GM15510 (cell line): ENCODE data around the gene TAGLN3.

Experiments used
- POLR2A ChIP-seq: IDR thresholded peaks from 3 replicates; pipeline ENCODE4 v1.6.1; 2011; ENCODE audit warnings: borderline replicate concordance; ENCODE audit not compliant: insufficient read length; ENCODE audit errors: extremely low read depth

TAGLN3 gene

DNA sequence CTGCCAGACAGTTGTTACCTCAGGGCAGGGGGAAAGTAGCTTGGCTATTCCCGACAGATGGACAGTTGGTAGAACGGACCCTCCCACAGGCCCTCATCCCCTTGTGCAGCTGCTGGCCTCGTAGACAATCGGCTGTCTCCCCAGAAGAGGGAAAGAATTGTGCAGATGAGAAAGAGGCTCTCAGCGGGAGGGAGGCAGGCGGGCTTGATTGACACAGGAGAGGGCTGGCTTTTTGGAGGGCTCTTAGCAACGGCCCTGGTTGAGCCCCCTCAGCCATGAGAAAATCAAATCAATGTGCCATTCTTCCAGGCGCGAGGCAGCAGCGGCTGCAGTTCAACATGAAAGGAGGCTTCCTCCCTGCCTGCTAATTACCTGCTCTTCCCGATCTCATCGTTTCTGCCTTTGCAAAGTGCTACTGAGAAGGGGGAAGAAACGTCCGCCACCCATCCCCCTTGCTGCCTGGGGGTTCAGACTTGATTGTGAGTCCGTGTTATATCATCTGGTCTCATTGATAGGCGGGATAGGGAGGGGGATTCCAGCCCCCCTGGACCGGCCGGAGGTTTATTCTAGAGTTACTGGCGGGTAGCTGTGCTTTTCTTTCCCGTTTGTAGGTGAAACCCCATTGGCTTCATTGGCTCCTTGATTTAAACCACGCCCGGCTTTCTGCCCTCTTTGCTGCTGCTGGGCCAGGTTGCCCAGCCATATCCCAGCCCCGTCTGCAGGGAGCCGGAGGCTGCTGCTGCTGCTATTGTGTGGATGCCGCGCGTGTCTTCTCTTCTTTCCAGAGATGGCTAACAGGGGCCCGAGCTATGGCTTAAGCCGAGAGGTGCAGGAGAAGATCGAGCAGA lies at the start of gene TAGLN3:
TSS of gene TAGLN3 (plus strand) at position 287 of the 848 bp plus-strand sequence. CDS start at position 788, 501 bp downstream.
- no peak for TF ChIP-seq POLR2A

DNA sequence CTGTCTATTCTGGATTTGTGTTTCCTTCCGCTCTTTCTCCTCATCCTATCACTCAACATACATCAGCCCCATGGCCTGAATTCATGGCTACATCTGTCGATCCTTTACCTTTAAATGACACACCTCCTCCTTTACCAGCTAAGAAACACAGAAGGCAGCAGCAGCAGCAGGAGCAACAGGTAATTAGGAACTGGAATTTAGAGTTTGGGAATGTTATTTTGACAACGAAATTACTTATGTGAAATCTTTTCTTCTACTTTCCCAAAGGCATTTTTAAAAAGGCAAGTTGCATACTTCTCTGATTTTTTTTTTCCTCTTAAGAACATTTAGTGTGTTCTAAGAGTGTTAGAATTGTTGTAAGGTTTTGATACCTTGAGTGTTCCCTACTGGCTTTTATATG lies 49.0 kb upstream of the TAGLN3 start:
- no peak for TF ChIP-seq POLR2A

DNA sequence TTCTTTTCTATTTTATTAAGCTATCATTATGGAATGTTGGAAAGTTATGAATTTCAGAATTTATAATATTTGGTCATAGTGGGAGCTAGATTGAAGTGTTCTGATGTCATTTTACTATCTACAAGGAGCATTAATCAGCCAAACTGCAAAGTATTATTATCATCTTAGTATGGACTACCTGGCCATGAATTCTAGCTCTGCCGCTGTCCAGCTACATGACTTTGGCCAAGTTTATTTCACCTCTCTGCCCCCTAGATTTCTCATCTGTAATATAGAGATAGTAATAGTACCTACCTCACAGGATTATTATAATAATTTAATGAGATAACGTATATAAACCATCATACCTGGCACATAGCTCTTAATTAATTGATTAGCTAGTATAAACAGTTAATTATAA lies 47.7 kb upstream of the TAGLN3 start:
- no peak for TF ChIP-seq POLR2A

DNA sequence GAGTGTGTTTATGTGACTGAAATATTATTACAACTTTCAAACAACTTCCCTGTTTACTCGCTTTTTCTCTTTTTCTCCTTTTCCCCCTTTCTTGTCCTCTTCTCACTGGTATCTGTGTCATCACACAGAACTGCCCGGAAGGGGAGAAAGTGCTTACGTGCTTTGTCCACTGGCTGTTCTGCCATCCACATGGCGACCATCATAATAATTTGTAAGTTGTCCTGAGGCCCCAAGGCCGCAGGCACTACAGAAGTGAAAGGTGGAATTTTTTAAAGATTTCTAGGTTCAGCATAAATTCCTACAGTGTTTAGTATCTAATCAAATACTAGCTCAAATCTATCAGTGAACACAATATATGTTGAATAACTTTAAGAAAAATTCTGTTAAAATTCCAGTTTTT lies 46.6 kb upstream of the TAGLN3 start:
- TF ChIP-seq POLR2A, result no peak

DNA sequence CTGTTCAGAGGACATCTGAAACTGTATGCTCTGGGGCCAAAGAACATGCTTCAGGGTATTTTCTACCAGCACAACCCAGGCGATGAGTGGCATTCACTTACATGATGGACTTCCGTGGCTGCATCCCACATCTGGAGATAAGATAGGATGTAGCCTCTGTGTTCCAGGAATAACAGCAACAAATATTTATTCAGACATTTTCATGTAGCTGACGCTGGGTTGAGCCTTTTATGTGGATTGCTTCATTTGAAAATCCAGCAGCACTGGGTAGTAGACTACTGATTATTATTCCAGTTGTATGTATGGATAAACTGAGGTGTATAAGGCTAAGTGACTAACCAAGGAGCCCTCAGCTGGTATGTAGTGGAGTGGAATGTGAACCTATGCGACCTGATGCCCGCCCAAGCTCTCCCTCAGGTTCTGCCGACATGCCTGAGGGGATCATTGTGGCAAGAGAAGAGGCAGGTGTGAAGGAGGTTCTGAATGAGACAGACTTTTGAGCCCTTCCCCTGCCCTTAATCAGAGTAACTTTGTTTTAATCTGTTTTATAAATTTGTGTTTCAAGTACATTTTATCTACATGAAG lies 45.8 kb upstream of the TAGLN3 start:
- no peak for TF ChIP-seq POLR2A

DNA sequence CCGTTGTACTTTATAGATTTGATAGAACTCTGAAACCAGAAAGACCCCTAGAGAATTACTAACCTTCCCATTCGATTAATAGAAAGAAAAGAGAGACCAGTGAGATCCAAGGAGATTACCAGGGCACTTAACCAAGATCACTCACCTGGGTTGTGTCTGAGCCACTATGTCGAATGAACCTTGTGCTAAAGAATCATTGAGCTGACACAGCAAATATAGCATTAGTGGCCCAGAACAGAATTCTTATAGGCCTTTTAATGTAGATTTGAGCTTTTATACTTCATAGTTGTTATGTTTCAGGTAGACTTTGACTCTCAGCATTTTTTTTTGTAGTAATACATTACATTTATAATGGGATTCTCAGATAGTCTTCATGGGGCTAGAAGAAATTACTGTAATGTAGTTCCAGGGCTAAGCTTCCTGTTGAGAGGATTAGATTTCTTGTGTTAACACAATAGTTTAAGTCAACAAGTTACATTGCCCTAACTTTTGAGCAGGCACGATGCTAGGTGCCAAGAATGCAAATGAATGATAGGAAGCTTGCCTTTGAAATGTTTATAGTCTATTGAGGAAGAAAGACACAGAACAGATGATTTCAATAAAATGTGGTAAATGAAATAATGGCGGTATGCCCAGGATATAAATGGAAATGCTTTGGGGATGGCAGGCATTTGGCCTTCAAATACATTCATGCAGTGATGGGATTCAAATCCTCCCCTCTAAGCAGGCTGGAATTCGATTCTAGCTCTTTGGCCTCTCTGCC lies 44.3 kb upstream of the TAGLN3 start:
- no peak for TF ChIP-seq POLR2A

DNA sequence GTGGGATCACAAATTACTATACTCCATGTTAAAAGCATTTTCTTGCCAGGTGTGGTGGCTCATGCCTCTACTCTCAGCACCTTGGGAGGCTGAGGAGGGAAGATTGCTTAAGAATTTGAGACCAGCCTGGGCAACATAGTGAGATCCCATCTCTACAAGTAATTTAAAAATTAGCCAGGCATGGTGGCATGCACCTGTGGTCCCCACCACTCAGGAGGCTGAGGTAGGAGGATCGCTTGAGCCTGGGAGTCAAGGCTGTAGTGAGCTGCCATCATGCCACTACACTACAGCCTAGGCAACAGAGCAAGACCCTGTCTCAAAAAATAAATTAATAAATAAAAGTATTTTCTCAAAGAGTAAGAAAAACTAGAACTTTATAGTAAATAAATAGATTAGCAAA lies 42.8 kb upstream of the TAGLN3 start:
- no peak for TF ChIP-seq POLR2A

DNA sequence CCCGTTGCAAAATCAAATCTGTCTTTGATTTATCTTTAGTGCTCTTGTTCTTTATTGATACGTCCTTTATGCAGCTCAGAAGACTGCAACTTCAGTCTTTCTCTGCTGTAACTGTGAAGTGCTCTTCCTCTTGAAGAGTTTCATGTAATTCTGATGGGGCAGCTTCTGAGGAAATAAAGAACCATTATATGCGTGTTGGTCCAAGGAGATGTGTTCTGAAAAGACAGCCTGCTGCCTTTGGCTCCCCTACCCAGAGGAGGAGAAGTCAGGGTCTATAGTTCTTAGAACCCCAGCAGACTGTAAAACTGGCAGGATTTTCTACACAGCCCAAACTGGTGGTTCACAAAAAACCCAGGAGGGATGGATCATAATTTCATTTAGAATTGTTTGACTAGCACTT lies 42.3 kb upstream of the TAGLN3 start:
- TF ChIP-seq POLR2A, result no peak

DNA sequence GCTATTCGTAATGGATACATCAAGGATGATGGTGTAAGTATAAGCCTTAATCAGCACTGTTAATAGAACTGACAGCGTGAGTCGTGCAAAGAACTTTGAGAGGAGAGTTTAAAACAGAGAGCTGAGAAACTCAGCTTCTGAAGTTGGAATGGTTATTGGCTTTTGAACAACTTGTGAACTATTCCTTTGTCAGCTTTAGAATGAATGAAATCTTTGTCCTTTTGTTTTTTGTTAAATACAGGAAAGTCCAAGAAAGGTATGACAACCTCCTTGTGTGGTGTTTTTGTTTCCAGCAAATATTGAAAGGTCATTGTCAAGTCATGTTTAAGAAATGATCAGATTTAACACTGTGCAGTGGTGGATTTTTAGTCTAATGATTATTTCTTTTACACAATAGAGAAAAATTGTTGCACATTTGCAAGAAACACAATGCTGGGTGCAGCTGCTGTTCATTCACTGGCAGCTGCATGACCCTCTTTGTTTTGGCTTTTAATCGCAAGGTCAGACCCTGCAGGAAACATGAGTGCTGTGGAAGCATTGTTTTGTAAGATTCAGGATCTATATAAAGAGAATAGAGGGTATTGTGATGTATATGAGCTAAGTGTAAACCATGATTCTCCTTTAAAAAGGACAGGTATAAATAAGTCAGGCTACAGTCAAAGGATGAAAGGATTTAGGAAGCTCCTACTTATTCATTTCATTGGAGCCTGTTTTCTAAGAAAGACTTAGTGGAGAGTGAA lies 41.6 kb upstream of the TAGLN3 start:
- TF ChIP-seq POLR2A, result no peak

DNA sequence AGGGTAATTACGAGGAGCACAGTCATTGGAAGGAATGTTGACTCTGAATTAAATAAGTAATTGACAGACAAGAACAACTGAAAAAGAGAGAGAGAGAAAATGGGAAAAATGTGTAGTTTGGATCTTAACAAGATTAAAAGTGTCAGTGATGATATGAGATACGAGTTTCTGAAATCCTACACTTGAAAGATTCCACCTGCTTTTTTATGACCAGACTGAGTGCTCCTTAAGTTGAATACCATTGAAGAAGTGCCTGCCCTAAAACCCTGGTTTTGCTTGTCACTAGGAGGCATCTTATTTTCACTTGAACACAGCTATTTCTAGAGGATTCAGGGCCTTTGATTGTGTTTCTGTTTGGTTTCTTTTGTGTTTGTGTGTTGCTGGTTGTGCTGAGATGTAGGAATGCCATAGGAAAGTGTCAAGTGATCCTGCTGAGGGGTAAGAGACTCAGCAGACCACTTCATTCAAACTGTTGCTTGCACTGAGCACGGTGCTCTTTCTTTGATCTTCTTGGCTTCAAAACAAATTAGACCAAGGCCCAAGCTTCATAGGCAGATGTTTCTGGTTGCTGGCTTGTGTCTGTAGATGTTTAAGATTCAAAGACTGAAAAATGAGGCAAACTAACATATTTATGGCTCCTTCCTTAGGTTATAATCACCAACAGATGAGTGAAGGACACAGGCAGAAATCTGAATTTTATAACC lies 37.1 kb upstream of the TAGLN3 start:
- TF ChIP-seq POLR2A, result no peak

DNA sequence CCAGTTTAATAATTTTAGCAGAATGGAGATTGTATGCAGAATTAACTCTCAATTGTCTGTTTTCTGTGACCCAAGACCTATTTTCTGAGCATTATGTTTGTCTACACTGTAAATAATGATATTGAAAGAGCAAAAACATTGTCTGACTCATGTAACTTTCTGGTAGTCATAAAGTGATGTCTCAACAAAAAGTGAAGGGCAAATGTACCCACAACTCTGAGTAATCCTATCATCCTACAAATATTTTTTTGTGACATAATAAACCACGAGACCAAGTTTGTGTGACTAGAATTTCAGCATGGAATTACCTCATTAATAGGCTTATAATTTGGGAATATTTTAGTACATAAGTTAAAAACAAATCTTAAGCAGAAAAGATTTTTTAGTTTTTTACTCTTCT lies 35.3 kb upstream of the TAGLN3 start:
- no peak for TF ChIP-seq POLR2A

DNA sequence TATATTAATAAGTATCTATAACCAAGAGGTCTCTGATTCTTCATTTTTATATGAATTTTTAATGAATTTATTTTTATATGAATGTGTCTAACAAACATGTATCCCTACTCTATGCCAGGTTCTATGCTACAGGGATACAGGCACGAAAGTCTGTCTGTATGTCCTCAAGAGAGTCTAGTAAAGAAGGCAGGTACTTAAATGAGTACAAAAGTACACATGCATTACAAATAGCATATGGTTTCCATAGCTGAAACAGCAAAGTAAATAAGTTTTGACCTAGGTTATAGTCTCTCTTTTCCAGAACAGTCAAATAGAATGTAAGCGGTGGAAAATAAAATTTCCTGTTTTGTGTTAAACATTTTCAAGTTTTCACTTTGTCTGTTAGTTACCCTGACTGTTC lies 33.2 kb upstream of the TAGLN3 start:
- no peak for TF ChIP-seq POLR2A

DNA sequence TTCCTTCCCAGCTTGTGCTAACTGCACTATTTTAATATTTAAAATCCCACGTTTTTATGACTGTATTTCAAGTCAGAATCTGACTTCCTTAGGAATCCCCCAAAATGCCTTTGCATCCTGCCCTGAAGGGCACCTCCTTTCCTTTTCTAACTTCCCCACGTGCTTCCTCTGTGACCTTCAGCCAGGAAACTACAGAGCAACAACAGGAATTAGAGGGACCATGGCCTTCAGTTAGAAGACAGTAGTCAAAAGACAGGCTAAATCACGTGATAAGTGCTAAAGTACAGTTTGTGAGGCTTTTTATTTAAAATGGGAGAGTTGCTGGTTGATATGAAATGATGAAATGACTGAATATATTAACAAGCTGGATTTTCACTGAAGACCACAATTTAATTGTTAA lies 31.7 kb upstream of the TAGLN3 start:
- TF ChIP-seq POLR2A, result no peak

DNA sequence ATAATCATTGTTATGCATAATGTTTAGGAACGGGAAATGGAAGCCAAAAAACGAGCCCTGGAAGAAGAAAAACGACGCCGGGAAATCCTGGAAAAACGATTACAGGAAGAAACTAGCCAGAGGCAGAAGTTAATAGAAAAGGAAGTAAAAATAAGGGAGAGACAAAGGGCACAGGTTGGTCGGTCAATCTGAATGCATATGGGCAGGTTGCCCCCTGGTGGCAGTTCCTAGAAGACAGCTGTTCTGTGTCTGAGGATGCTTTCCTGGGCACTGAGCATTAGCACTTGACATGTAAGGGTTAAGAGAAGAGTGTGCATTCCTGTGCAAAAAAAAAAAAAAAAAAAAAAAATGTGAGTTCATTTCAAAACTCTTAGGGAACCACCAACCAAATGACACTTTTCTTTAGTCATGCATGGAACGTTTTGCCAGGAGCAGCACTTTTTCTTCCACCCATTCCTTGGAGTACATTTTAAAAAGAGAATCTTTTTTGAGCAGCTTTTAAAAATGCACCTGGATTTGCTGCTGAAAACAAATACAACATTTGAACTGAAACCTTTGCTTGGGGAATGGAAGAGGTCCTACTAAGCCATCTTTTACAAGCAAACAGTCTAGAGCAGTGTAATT lies 31.0 kb upstream of the TAGLN3 start:
- TF ChIP-seq POLR2A, result no peak
